Thyroid gland (tissue), 4 donors: ENCODE results near the gene GPS1. TPM values are rescaled to one million over a fixed set of nuclear protein-coding genes. Genes with fewer than 3 reads are reported as not detected.
A peak's percentile ranks its signal among the peaks of the same experiment; 100 is the strongest.

Experiments used
- DNase-seq, 2 donors: peaks; one replicate each; pipeline ENCODE4 v3.0.0-alpha.2; 2019
- H3K27ac ChIP-seq, 3 donors: fragments of 200-600 bp; sonication (generic); 1 replicate in 2 of 3; 2 replicates in 1 of 3; pipeline ENCODE4 v1.5.1; 2016 to 2019; ENCODE audit warnings: mild to moderate bottlenecking in 1 of 3, moderate library complexity in 1 of 3
- H3K27me3 ChIP-seq: fragments of 200-600 bp; sonication (generic); one replicate; pipeline ENCODE4 v1.5.1; 2019
- H3K36me3 ChIP-seq, 2 donors: fragments of 200-600 bp; sonication (generic); one replicate each; pipeline ENCODE4 v1.5.1; 2016 to 2019
- H3K4me1 ChIP-seq, 2 donors: fragments of 200-600 bp; sonication (generic); one replicate each; pipeline ENCODE4 v1.5.1; 2017 to 2019
- H3K4me3 ChIP-seq, 3 donors: fragments of 200-600 bp; sonication (generic); replicated peaks in 1 of 3; 1 replicate in 2 of 3; 2 replicates in 1 of 3; pipeline ENCODE4 v1.5.1; 2016; ENCODE audit warnings: mild to moderate bottlenecking in 1 of 3
- H3K9me3 ChIP-seq: fragments of 200-600 bp; sonication (generic); one replicate; pipeline ENCODE4 v1.5.1; 2017
- POLR2A ChIP-seq, 2 donors: fragments of 450-650 bp; IDR thresholded peaks; one replicate each; pipeline ENCODE4 v1.6.1; 2017; ENCODE audit warnings: antibody characterized with exemption in 2 of 2, mild to moderate bottlenecking in 2 of 2, moderate library complexity in 1 of 2
- WGBS, 2 donors: methylation state at CpG; one replicate each; pipeline ENCODE4 v1.1.5; 2017; 5-methylcytosine and 5-hydroxymethylcytosine counted together
- intact Hi-C: fragments of 100-400 bp; cut with DNase I; formaldehyde crosslinking; loops from one replicate; pipeline ENCODE4 v1.15.1; 2023
- total RNA-seq, 4 donors: library from RNA; depleted of rRNA; stranded (reverse); fragments of >200 nt; gene quantifications; one replicate each; pipeline ENCODE4 v1.2.3, GENCODE V29; 2016
- TF ChIP-seq, protein P1 (sequence below), 6 experiments: fragments of 200-600 bp in 3 of 6; fragments of 450-650 bp in 3 of 6; sonication (generic) in 3 of 6; IDR thresholded peaks; one replicate each; pipeline ENCODE4 v1.5.1; 2016 to 2019; ENCODE audit warnings: antibody characterized with exemption in 6 of 6, mild to moderate bottlenecking in 2 of 6, inconsistent platforms in 1 of 6, moderate library complexity in 1 of 6

The GPS1 gene
- total RNA-seq, 4 donors from 2014 or later: 80.1 to 164 (median 102) TPM

DNA sequence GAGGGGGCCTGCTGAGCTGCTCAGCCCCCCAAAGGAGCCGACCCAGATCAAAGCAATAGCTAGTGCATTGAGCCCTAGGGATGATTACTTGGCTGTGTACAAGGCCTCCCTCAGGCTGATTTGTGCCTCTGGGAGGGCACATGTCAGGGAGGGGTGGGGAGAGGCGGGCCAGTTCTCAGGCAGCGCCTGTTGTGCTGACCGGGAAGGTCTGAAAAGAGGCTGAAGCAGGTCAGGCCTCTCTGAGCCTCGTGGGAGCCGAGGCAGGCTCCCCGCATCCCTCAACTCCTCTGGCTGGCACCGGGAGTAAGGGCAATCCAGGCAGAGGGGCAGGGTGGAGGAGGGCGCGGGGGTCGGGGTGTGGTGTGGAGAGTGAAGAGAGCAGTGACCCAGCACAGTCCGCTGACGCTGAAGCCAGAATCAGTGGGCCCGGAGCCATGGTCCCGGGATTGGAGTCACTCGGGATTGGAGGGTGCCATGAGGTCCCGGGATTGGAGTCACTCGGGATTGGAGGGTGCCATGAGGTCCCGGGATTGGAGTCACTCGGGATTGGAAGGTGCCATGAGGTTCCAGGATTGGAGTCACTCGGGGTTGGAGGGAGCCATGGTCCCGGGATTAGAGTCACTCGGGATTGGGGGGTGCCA, 17.2 kb upstream of the GPS1 start:
- TF ChIP-seq POLR2A (IDR thresholded peaks at IDR 0.05): no peak
- TF ChIP-seq, protein P1, sequence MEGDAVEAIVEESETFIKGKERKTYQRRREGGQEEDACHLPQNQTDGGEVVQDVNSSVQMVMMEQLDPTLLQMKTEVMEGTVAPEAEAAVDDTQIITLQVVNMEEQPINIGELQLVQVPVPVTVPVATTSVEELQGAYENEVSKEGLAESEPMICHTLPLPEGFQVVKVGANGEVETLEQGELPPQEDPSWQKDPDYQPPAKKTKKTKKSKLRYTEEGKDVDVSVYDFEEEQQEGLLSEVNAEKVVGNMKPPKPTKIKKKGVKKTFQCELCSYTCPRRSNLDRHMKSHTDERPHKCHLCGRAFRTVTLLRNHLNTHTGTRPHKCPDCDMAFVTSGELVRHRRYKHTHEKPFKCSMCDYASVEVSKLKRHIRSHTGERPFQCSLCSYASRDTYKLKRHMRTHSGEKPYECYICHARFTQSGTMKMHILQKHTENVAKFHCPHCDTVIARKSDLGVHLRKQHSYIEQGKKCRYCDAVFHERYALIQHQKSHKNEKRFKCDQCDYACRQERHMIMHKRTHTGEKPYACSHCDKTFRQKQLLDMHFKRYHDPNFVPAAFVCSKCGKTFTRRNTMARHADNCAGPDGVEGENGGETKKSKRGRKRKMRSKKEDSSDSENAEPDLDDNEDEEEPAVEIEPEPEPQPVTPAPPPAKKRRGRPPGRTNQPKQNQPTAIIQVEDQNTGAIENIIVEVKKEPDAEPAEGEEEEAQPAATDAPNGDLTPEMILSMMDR (IDR thresholded peaks at IDR 0.05): no peak
- intact Hi-C loops: no loop called here
- H3K9me3 ChIP-seq: no peaks in the 10 kb centered on the region
- no peaks in the 10 kb centered on the region for H3K36me3 ChIP-seq
- 89 to 91% methylated on average over 23 of the region's 23 CpGs for WGBS, 2 donors
- H3K4me3 ChIP-seq: no peak overlapping the region
- no peaks in the 10 kb centered on the region for H3K27me3 ChIP-seq
- no peak overlapping the region for H3K27ac ChIP-seq
- peaks cover 30 to 38% of the 10 kb centered on the region in 2 donors for H3K4me1 ChIP-seq
- DNase-seq: no peak

DNA sequence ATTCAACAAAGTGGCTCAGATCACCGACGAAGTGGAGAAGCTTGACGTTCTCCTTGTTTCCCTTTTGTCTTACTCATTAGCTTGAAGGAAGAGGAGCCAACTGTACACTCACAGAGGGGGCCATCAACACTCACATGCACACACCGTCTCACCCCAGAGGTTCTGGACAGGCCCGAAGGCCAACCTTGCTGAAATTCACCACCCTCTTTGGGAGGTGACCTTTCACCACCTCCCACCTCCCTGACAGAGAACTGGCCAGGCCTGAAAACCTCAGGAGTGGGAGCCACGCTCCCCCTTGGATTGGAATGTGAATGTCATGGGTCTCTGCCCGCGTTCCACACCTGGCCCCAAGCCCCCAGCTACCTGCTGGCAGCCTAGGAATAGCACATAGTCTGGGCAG, 16.2 kb upstream of the GPS1 start:
- no peaks in the 10 kb centered on the region for H3K9me3 ChIP-seq
- TF ChIP-seq POLR2A (IDR thresholded peaks at IDR 0.05): no peak
- TF ChIP-seq, protein P1 (IDR thresholded peaks at IDR 0.05): no peak
- 83 to 93% methylated on average over 8 of the region's 8 CpGs for WGBS, 2 donors
- no peak for DNase-seq
- intact Hi-C loops: no loop called here
- H3K27ac ChIP-seq: no peak overlapping the region
- H3K4me1 ChIP-seq: peaks cover 20 to 28% of the 10 kb centered on the region in 2 donors
- no peak overlapping the region for H3K4me3 ChIP-seq
- H3K27me3 ChIP-seq: no peaks in the 10 kb centered on the region
- H3K36me3 ChIP-seq: no peaks in the 10 kb centered on the region

DNA sequence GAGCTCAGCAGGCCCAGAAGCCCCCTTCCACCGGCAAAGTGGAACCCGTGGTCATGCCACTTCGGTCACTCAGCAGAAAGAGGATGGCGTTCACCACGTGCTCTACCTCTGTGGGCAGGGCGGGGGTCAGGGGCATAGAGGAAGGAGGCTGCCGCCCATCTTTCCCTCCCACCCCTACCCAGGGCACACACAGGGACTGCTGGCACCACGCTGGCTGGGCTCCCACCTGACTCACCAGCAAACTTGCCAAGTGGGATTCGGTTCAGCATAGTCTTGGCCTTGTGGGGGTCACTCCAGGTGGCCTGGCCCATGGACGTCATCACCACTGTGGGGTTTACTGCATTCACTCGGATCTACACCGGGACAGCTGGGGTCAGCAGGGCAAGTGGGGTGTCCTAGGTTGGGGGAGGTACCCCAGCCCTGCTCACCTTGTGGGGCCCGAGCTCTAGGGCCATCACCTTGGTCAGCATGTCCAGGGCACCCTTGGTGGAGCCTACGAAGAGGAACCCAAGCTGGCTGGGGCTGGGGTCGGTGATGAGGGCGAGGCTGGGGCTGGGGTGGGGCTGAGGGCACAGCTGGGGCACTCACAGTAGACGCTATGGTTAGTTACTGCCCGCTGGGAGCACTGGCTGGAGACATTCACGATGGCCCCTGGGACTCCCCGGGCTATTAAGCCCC, 15.6 kb upstream of the GPS1 start:
- no peak for TF ChIP-seq POLR2A (IDR thresholded peaks at IDR 0.05)
- TF ChIP-seq, protein P1 (IDR thresholded peaks at IDR 0.05): no peak
- no peaks in the 10 kb centered on the region for H3K9me3 ChIP-seq
- intact Hi-C loops: no loop called here
- H3K36me3 ChIP-seq: no peaks in the 10 kb centered on the region
- H3K27ac ChIP-seq: no peak overlapping the region
- 89 to 94% methylated on average over 9 to 14 of the region's 20 CpGs for WGBS, 2 donors
- H3K27me3 ChIP-seq: no peaks in the 10 kb centered on the region
- peak overlapping the region in 1 of 3 donors; percentile 69 for H3K4me3 ChIP-seq
- no peak for DNase-seq
- H3K4me1 ChIP-seq: peaks cover 14 to 22% of the 10 kb centered on the region in 2 donors

DNA sequence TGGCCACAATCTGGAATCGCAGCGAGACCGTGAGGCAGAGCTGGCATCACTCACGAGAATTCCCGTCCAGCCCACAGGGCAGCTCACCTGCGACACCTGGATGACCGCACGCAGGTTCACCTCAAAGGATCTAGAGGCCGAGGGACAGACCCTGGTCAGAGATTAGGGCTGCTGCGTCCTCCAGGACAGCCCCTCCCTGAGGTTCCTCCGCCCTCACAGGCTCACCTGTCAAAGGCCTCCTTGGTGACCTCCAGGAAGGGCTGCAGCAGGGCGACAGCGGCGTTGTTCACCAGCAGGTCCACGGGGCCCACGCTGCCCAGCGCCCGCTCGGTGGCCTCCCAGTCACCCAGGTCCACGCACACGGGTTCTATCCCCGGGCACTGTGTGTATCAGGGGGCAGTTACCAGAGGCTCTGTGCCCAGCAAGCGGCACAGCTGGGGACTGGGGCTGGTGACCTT, 15.0 kb upstream of the GPS1 start:
- TF ChIP-seq, protein P1 (IDR thresholded peaks at IDR 0.05): no peak
- no peak for DNase-seq
- Histone ChIP-seq H3K36me3 (no peaks in the 10 kb centered on the region), H3K27ac (peak overlapping the region; percentile 85 to 97 (median 93)), H3K9me3 (no peaks in the 10 kb centered on the region), H3K27me3 (no peaks in the 10 kb centered on the region), H3K4me1 (peaks cover 13 to 20% of the 10 kb centered on the region in 2 donors), H3K4me3 (peak overlapping the region in 2 of 3 donors; percentile 66 to 69)
- intact Hi-C loops: no loop called here
- WGBS, 2 donors: 20 to 43% methylated on average over 5 to 23 of the region's 23 CpGs
